Measurements from ENCODE around the gene CLMN. TPM values are rescaled to one million over a fixed set of nuclear protein-coding genes. Genes with fewer than 3 reads are reported as not detected.

The CLMN gene
- total and polyA plus RNA-seq, 2 of the 8 experiments (the other 6 are each of a cell fraction or from before 2014, with no cell fraction given), result 1.6 to 8.2 TPM

DNA sequence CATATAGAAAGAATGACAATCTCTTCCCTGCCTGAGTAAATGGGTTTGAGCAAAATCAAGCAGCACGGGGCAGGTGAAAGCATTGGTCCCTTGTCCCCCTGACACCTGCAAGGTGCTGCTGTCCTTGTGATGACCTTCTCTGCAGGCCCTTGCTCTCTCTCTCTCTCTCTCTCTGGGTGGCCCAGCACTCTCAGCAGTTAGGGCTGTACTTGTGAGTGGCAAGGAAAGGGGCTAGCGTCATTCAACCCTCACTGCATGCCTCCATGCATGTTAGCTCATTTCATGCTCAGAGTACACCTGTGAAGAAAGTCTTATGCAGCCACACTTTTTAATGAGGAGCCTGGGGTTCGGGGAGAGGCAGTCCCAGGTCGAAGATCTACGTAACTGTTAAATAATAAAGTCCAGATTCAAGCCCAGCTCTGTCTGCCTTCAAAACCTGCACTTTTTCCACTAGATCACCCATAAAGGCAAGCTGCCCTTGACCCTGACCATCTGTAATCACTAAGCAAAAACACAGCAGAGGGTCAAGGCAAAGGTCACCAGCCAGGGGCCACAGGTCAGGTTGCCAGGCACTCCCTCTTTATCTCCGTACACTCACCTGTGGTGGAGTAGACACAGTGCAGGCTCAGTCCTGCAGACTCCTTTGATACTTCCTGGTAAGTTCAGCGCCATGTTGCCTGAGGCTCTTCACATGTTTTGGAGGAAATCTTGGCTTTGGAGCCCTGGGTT is 44.9 kb upstream of the CLMN start (continued):
- TF ChIP-seq, protein P1, sequence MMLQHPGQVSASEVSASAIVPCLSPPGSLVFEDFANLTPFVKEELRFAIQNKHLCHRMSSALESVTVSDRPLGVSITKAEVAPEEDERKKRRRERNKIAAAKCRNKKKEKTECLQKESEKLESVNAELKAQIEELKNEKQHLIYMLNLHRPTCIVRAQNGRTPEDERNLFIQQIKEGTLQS (IDR thresholded peaks at IDR 0.05; ENCODE audit: insufficient read depth, low read depth, low read length), result no peak
- no peak for TF ChIP-seq NRF1 (IDR thresholded peaks at IDR 0.05; ENCODE audit: low read depth, low read length)
- TF ChIP-seq, protein P2, sequence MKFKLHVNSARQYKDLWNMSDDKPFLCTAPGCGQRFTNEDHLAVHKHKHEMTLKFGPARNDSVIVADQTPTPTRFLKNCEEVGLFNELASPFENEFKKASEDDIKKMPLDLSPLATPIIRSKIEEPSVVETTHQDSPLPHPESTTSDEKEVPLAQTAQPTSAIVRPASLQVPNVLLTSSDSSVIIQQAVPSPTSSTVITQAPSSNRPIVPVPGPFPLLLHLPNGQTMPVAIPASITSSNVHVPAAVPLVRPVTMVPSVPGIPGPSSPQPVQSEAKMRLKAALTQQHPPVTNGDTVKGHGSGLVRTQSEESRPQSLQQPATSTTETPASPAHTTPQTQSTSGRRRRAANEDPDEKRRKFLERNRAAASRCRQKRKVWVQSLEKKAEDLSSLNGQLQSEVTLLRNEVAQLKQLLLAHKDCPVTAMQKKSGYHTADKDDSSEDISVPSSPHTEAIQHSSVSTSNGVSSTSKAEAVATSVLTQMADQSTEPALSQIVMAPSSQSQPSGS (IDR thresholded peaks at IDR 0.05; ENCODE audit: low read length), result no peak
- TF ChIP-seq RFX5 (IDR thresholded peaks at IDR 0.05; ENCODE audit: borderline replicate concordance, low read depth, low read length), result no peak

Measured in H1 (cell line).